ENCODE measurements around the gene NAALADL2.

NAALADL2 gene

DNA sequence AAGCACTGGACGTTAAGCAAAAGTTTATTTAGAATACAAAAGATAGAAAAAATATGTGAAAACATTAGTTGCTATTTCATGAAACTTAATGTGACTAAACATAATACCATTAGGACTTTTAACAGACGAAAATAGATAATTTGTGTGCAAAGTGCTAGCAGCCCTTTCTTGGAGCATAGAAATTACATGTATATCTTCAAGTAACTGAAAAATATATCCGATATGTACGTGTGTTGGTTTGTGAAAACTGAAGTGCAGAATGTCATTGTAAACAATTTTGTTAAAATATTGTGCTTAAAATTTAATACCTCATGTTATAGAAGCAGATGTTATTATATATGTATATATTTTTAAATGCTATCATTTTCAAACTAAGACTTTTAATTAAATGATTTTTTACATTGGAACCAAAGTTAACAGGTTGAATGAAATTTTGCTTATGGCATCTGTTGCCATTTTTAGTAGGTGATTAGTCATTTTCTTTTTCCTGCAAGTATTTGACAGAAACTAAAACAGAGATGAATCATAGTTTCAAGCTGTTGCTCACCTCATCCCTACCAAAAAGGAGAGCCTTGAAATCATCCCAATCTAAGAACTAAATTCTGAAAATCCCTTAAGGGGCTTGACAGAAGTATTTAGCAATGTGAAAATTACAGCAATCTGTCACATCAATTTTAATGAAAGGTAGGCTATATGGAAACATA is 334.8 kb downstream of the NAALADL2 start:
- H3K4me3 ChIP-seq (ENCODE audit: low read depth, low read length), result no peak overlapping the region

DNA sequence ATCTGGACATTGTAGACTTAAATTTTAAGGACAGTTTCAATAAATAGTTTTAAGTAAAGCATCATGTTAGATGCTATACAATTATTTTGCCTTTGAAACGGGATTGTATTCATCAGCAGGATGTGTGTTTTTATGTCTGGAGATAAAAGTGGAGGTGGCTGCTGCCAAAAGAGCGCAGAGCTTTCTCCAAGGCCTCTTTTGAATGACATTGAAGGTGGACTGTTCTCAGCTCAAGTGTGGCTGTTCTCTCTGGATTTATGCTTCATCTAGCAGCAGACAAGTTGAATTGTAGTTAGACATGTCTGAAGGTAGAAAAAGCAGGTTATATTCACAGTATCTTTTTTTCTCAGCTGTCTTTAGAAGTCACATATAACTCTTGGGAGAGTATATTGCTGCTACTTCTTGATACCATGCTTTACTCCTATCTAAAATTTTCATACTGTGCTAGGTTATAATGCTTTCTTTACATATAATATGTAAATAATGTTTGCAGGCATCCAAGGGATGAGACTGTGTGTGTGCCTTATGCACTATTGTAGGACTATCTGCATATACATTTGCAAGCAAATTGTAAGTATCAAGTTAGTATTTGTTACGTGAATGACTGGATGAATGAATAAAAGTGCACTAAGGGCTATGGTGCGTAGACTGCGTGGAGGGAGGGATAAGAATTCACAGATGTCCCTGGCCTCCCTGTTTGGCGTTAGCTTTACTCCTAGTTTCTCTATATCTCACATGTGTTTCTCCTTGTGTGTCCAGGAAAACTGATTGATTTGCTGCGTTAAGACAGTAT is 340.1 kb downstream of the NAALADL2 start:
- no peak overlapping the region for H3K4me3 ChIP-seq (ENCODE audit: low read depth, low read length)

DNA sequence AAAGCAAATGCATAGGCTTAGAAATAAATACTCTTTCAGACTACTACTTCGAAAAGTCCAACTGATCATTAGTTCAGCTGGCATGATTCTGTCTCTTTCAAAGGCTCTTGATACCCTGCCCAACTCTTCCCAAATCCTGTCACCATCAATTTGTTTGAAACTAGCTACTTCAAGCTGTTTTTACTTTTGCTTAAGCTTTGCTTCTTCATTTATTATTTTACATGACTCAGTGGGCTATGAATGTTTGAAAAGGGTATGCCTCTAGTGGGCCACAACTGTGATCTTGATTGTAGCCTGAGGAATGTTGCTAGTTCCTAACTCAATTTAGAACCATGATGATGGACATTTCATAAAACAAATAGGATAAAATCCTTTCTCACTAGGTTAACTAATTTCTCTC is 340.8 kb downstream of the NAALADL2 start:
- no peak overlapping the region for H3K4me3 ChIP-seq (ENCODE audit: low read depth, low read length)

DNA sequence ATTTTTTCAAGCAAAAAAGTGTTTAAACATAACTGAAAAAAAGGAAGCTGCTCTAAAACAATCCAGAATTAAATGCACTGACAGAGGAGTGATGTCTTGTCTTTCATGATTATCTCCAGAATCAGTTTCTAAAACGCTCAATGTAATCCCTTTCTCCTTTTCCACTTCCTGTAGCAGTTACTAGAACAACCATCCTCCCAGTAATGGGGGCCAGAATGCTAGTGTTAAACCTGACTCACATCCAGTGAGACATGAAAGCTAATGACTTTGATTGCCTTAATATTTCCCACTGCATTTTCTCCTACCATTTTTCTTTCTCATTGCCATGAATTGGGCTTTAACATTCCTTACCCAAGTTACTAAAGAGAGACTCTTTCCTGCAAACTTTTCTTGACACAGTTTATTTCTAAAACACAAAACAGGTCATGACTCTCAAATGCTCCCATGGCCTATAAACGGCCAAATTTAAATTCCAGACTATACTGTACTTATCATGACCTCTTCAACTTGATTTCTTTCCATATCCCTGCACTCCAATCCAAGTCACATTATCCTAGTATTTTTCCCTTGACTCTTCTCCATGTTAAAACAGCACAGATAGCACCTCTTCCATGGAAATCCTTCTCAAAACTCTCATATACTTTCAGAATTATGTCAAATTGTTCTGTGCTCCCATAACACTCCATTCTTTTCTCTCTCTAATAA is 341.4 kb downstream of the NAALADL2 start:
- no peak overlapping the region for H3K4me3 ChIP-seq (ENCODE audit: low read depth, low read length)

DNA sequence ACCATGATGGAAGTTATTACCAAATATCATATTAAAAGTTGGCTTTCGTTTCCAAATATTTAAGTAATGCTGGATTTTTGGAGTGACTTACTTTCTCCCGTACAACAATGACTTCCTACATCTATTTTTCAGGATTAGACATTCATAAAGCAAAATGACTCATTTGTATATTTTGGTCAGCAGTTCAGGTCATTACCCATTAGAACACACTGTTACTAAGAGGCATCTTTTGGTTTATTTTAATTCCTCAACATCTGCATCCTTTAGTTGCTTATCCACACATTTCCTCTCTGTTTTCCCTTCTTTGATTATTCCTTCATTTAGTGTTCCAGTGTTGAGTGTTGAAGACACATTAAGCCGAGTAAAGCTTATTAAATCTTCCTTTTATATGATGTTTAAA is 348.2 kb downstream of the NAALADL2 start:
- H3K4me3 ChIP-seq (ENCODE audit: low read depth, low read length), result no peak overlapping the region

DNA sequence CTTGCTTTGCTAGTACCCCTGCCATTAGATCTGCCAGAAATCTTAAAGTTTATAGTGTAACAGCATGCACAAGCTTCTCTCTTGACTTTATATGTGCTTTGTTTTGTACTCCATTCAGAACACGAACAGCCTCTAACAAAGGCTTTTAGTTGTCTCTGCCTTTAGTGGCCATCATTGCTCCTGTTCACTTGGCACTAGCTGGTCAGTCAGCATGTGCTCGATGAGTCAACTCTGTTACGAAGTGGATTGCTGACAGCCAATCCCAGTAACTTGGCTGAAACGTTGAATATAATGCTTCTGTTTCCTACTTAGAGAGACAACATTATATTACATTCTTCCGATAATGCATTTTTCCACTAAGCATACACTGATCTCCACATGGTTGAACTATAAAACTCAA is 349.2 kb downstream of the NAALADL2 start:
- H3K4me3 ChIP-seq (ENCODE audit: low read depth, low read length), result no peak overlapping the region

DNA sequence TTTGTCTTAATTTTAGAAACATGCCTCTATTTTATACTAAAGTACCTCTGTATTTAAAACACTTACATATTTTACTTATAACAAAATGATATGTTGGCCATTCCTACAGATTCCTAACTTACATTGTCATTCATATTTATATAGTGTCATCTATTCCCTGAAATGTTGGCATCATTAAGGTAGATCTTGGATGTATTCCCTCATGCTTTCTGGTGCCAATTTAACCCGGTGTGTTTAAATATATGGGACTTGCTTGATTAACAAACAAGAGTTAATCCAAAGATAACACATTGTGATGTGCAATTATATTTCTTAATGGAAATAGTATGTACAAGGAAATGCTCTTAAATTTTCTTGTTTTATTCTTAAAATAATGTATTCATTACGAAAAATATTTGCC is 352.3 kb downstream of the NAALADL2 start:
- no peak overlapping the region for H3K4me3 ChIP-seq (ENCODE audit: low read depth, low read length)

DNA sequence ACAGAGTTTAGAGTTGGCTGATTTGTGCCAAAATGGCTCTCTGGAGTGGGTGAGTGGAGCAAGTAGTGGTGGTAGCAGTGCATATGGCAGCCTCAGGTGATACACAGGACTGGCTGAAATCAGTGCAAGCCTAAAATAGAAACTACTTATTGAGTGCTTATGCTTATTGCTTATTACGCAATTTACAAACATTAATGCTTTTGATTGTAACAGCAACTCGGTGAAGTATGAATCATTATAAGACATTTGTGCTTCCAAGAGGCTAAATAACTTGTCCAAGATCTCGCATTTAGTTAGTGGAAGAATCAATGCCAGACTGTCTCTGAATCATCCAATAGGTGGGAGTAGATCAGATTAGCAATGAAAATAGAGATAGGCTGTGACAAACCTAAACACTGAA is 353.8 kb downstream of the NAALADL2 start:
- no peak overlapping the region for H3K4me3 ChIP-seq (ENCODE audit: low read depth, low read length)

DNA sequence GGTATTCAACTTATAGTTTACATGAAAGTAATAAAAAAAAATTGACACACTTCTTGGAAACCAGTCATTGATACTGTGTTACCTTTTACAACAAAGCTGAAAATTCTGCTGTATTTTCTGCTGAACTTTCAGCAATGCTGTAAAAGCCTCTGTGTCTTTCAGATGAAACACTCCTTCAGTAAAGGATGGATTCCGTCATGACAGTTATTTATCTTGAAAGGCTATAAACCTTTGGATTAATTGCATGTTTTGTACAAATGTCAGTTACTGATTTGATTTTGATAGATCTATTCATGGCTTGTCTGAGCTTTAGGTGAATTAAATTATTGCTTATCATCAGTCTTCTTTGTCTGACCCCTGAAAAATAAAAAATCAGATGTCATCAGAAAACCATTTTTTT is 355.1 kb downstream of the NAALADL2 start:
- no peak overlapping the region for H3K4me3 ChIP-seq (ENCODE audit: low read depth, low read length)

DNA sequence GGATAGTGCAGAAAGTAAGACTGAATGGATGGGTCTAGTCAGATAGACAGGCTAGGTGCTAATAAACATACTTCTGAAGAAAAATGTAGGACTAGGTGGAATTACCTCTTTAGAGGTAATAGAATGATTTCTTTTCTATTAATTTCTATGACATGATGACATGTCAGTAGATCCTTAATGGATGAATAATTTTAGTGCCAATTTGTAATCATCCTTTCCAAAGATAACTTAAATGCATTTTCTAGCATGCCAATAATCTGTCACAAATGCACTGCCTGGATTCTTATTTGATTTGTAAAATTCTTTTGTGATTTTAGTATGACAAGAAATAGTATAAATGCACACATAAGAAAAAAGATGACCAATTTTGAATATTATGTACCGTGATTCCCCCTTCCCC is 356.7 kb downstream of the NAALADL2 start:
- H3K4me3 ChIP-seq (ENCODE audit: low read depth, low read length), result no peak overlapping the region

DNA sequence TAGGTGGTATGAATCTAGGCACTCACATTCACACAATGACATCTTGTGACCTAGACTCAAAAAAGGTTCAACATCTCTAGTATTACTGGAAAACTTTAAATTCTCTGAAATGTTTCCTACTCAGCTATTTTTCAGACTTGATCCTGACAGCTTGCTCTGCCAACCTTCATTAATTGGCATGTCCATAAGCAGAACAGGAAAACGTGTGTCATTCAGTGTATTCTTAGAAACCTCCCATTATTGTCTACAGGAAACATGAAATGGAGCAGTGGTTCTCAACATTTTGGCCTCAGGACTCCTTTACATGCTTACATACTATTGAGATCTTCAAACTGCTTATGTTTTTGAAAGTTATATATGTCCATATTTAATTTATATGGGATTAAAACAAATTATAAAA is 363.2 kb downstream of the NAALADL2 start:
- H3K4me3 ChIP-seq (ENCODE audit: low read depth, low read length), result no peak overlapping the region

DNA sequence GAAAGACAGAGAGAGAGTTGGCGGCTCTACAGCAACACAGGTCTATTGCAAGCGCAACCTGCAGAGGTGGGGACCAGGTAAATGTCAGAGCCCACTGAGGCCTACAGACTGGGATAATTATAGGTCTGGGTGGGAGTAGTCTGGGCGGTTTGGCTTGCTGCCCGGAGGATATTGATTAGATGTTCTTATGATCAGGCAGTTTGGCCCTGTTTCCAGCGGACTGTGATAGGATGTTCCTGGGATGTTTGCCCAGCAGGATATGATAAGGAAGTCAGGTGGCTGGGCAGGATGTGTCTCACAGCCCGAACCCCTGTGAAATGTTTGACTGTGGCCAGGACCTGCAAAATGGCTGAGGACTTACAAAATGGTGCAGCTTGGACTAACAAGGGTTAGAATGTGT is 364.9 kb downstream of the NAALADL2 start:
- H3K4me3 ChIP-seq (ENCODE audit: low read depth, low read length), result no peak overlapping the region

DNA sequence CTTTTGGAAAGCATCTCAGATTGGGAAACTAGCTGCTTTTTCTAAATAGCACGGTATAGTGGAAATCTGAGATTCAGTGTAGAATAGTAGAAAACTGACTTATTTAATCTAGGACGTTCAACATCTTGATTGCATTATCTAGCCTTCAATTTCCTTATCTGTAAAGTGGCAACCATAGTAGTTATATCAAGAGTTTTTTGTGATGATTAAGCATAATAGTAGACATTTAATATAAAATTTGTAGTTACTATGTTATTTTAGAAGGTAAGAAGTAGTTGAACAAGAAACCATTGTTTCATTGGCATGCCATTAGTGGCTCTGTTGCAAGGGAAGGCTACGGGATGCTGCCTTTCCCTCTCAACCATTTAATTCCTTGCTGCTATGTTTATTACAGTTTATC is 367.3 kb downstream of the NAALADL2 start:
- no peak overlapping the region for H3K4me3 ChIP-seq (ENCODE audit: low read depth, low read length)

DNA sequence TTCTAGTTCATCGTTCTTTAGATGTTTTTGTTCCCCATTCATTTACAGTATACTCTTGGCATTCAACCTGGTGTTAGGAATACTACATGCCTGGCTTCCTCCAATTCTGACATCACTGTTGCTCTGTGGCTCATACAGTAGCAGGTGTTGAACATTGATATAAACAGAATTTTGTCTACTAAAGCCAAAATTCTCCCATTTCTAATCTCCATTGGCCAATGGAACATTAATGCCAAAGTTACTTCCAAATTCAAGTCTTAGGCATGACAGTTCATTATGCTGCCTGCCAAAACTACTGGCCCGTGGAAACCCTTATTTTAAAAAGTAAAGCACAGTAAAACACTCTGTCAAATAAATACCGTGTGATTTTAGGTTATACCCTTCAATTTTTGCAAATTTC is 368.0 kb downstream of the NAALADL2 start:
- H3K4me3 ChIP-seq (ENCODE audit: low read depth, low read length), result no peak overlapping the region

DNA sequence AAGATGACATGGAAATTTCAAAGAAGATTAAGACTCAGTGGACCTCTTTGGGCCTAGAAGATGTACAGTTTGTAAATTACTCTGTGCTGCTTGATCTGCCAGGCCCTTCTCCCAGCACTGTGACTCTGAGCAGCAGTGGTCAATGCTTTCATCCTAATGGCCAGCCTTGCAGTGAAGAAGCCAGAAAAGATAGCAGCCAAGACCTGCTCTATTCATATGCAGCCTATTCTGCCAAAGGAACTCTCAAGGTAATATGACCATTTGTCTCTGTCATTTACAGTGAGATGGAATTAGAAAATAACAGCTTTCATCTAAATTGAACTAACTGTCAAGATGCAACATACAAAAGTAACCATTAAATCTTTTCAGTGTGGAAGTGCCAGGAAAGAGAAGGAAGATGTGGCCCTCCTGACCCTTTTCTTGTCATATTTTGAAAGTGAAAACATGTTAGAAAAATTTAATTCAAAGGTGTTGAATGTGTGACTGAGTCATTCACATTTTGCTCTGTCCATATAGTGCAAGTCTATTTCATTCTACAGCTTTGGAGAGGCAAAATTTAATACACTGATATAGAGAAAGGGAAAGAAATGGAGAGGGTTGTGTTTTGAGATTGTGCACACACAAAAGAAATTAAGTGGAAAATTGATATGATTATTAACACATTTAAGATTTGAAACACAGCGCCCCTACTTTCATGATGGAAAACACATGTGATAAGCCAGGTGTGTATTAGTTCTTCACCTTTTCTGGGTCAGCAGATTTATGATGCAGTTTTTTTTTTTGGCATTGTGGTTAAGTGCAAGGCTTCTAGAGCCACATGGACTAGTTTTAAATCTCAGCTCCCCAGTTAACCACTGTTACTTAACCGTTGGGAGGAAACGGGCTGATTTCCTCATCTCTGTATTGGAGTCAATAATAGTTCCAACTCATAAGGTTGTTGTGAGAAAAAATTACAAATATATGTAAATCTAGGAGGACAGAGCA is 375.1 kb downstream of the NAALADL2 start:
- H3K4me3 ChIP-seq (ENCODE audit: low read depth, low read length), result no peak overlapping the region

DNA sequence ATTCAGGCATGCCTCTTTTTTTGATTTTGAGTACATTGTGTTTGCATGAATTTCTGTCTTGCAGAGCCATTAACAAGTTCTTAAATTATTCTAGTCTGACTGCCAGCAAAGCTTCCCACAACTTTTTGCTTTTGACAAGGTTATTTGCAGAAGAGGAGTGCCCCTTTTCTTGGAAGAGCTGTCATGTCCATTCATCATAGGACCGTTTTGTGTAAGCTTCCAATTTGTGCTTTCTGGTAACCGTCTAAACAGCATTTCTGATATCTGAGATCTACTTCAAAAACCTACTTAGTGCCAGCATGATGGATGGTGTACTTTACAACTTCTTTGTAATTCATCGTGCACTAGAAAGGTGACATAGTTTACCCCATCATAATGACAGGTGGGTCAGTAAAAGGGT is 379.7 kb downstream of the NAALADL2 start:
- no peak overlapping the region for H3K4me3 ChIP-seq (ENCODE audit: low read depth, low read length)

DNA sequence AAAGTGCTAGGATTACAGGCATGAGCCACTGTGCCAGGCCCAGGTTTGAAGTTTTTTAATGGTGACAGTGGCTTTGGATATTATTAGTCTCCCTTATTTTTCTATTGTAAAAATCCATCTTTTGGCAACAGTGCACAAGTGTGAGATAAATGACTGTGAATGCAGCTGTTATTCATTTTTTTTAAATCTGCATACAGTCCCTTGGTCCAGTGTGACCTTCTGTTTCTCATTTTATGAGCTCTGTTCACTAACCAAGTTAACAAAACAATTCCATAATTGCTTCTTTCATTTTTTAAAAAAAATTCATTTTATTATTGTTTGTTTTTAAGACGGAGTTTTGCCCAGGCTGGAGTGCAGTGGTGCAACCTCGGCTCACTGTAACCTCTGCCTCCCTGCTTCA is 381.8 kb downstream of the NAALADL2 start:
- no peak overlapping the region for H3K4me3 ChIP-seq (ENCODE audit: low read depth, low read length)

DNA sequence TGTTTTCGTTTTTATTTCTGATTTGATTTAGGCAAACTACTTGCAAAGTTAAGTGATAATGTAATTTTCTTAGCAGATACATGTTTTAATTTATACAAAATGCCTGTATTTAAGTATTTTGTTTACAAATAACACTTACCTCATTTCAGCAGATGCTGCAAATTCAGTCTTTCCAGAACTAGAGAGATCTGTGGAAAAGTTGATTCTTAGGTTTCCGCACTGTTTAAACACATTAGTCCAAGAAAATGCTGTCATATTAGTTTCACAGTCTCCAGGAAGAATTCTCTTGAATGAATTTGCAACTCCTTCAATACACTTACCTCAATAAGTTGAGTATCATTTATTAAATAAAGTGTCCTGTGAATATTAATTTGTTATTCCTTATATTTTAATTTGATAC is 383.1 kb downstream of the NAALADL2 start:
- no peak overlapping the region for H3K4me3 ChIP-seq (ENCODE audit: low read depth, low read length)

DNA sequence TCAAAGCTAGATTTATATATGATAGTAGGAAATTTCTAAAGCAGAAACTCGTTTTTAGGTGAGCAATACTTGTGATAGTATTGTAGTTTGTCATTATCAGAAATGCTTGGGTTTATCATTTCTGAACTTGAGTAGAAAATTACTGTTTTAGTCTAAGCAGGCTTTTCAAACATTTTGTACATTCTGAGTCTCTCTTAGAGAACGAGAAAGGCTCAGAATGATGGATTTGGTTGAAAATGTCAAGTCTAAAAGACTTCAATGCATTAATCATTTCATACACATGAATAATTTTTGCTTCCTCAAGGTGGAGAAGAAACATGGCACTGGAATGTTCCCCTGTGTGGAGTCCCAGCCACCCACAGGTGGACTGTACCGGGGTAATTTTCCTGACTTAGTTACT is 387.1 kb downstream of the NAALADL2 start:
- no peak overlapping the region for H3K4me3 ChIP-seq (ENCODE audit: low read depth, low read length)

DNA sequence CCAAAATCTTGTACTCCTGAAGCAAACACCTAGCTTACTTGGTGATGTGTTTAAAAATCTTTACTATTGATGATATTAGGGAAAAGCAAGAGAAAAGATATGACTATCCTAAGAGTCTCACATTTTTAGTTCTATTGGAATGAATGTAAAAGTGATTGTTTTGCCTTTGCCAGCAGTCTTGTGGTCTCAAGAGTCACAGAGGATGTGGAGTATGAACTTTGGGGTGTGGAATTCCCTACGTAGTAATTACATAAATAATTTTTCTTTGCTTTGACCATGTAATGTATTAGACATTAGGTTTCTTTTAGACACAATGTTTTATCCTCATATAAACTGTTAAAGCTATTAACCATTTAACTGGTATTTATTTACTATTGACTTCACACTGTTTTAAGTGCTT is 387.6 kb downstream of the NAALADL2 start:
- no peak overlapping the region for H3K4me3 ChIP-seq (ENCODE audit: low read depth, low read length)

DNA sequence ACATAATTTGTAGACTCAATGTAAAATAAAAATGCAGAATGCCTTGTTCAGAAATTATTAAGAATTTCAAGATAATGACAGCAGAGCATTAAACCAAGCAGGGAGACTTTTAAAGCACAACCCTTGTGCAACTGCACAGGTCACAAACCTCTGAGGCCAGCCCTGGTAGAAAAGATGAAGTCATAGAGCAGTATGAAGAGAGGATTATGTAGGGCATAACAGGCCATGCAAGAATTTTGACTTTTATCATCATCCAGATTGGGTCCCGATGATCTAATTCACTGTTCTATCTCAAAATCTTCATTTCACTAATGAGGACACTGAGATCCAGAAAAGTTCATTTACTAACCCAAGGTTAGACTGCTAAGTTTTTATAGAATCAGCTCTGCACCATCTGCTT is 388.5 kb downstream of the NAALADL2 start:
- no peak overlapping the region for H3K4me3 ChIP-seq (ENCODE audit: low read depth, low read length)

Measured in iPS-11a (cell line).